K562 (cell line): ENCODE measurements around the gene LSM4. TPM values are rescaled to one million over a fixed set of nuclear protein-coding genes. Genes with fewer than 3 reads are reported as not detected.

Experiments used
- BHLHE40 ChIP-seq: IDR thresholded peaks from 2 replicates; pipeline ENCODE4 v1.6.1; 2011; ENCODE audit warnings: low read length, improper control_type of control experiment
- CBX2 ChIP-seq: fragments of 200-600 bp; sonication (generic); IDR thresholded peaks from one replicate; pipeline ENCODE4 v1.6.1; 2012; ENCODE audit warnings: mild to moderate bottlenecking, low read length, inconsistent platforms; ENCODE audit not compliant: insufficient read depth, poor library complexity, severe bottlenecking
- CHD1 ChIP-seq: fragments of 200-600 bp; sonication (generic); IDR thresholded peaks from one replicate; pipeline ENCODE4 v1.6.1; 2012; ENCODE audit warnings: mild to moderate bottlenecking, moderate library complexity, low read length, inconsistent platforms
- COPS2 ChIP-seq: fragments of 450-650 bp; conservative IDR thresholded peaks from 2 replicates; pipeline ENCODE4 v1.6.1; 2016; ENCODE audit warnings: mild to moderate bottlenecking, moderate library complexity
- EHMT2 ChIP-seq: fragments of 450-650 bp; IDR thresholded peaks from 2 replicates; pipeline ENCODE4 v1.6.1; 2018; ENCODE audit warnings: antibody characterized with exemption
- EP300 ChIP-seq: IDR thresholded peaks from 2 replicates; pipeline ENCODE4 v1.6.1; 2012; ENCODE audit warnings: low read length, improper control_type of control experiment
- GTF2A2 ChIP-seq: IDR thresholded peaks from 2 replicates; pipeline ENCODE4 v1.6.1; 2016; ENCODE audit warnings: mild to moderate bottlenecking, missing genetic modification characterization, missing compliant biosample characterization
- HDAC2 ChIP-seq: fragments of 450-650 bp; IDR thresholded peaks from 2 replicates; pipeline ENCODE4 v1.6.1; 2016; ENCODE audit warnings: mild to moderate bottlenecking
- JUND ChIP-seq, 2 experiments: IDR thresholded peaks; 2 replicates in 1 of 2; 3 replicates in 1 of 2; pipeline ENCODE4 v1.6.1; 2011; ENCODE audit warnings: borderline replicate concordance in 2 of 2, low read depth in 2 of 2, low read length in 2 of 2, improper control_type of control experiment in 1 of 2, missing biosample characterization in 1 of 2, missing genetic modification characterization in 1 of 2, missing genetic modification reagents in 1 of 2
- MCM3 ChIP-seq: fragments of 450-650 bp; IDR thresholded peaks from 2 replicates; pipeline ENCODE4 v1.6.1; 2016
- MECOM ChIP-seq: fragments of 250-450 bp; sonication (Bioruptor Pico); IDR thresholded peaks from 2 replicates; pipeline ENCODE4 v1.8.0; 2022; ENCODE audit warnings: inconsistent platforms
- MIER1 ChIP-seq: fragments of 450-650 bp; IDR thresholded peaks from 2 replicates; pipeline ENCODE4 v1.6.1; 2016; ENCODE audit warnings: antibody characterized with exemption, mild to moderate bottlenecking, low read depth
- MTA1 ChIP-seq: fragments of 450-650 bp; IDR thresholded peaks from 2 replicates; pipeline ENCODE4 v1.6.1; 2017; ENCODE audit warnings: borderline replicate concordance
- RBFOX2 ChIP-seq: fragments of 200-400 bp; formaldehyde crosslinking; IDR thresholded peaks from 2 replicates; pipeline ENCODE4 v1.6.1; 2017; ENCODE audit warnings: low read depth, mild to moderate bottlenecking, low read length, moderate library complexity
- SMC3 ChIP-seq: conservative IDR thresholded peaks from 2 replicates; pipeline ENCODE4 v1.6.1; 2011; ENCODE audit warnings: low read depth, low read length, improper control_type of control experiment; ENCODE audit not compliant: insufficient read depth
- SRF ChIP-seq, 2 experiments: fragments of 250-450, 450-650 bp in 1 of 2; sonication (Bioruptor Pico) in 1 of 2; sonication (generic) in 1 of 2; formaldehyde crosslinking; IDR thresholded peaks; 2 replicates each; pipeline versions ENCODE4 v1.5.0 to v1.5.1; 2020 to 2022; ENCODE audit warnings: mild to moderate bottlenecking in 1 of 2, missing genetic modification reagents in 1 of 2
- STAT6 ChIP-seq: sonication (generic); formaldehyde crosslinking; IDR thresholded peaks from 2 replicates; pipeline ENCODE4 v1.8.1; 2023; ENCODE audit warnings: mild to moderate bottlenecking, missing genetic modification reagents
- ZNF12 ChIP-seq: sonication (generic); formaldehyde crosslinking; IDR thresholded peaks from 2 replicates; pipeline ENCODE4 v1.4.0; 2020; ENCODE audit warnings: mild to moderate bottlenecking, missing genetic modification reagents
- ZNF174 ChIP-seq: fragments of 250-450 bp; sonication (Bioruptor Pico); IDR thresholded peaks from 2 replicates; pipeline ENCODE4 v1.4.0; 2020; ENCODE audit warnings: mild to moderate bottlenecking
- ZNF280A ChIP-seq: fragments of 450-650 bp; IDR thresholded peaks from 2 replicates; pipeline ENCODE4 v1.6.1; 2018; ENCODE audit warnings: mild to moderate bottlenecking, low read depth; ENCODE audit not compliant: partially characterized antibody
- ZNF639 ChIP-seq, 2 experiments: fragments of 200-800 bp in 1 of 2; sonication (Bioruptor generic) in 1 of 2; sonication (generic) in 1 of 2; formaldehyde crosslinking in 1 of 2; IDR thresholded peaks in 1 of 2; conservative IDR thresholded peaks in 1 of 2; 2 replicates each; pipeline versions ENCODE4 v1.5.0 to v1.6.1; 2016 to 2020; ENCODE audit warnings: missing compliant biosample characterization in 1 of 2, missing genetic modification characterization in 1 of 2, missing genetic modification reagents in 1 of 2
- ZNF76 ChIP-seq: fragments of 250-450 bp; sonication (Bioruptor Pico); IDR thresholded peaks from 2 replicates; pipeline ENCODE4 v1.4.0; 2020; ENCODE audit warnings: mild to moderate bottlenecking, moderate library complexity, borderline replicate concordance
- ZNF766 ChIP-seq: fragments of 200-800 bp; sonication (Bioruptor generic); conservative IDR thresholded peaks from 2 replicates; pipeline ENCODE4 v1.6.1; 2016; ENCODE audit warnings: missing genetic modification characterization, missing compliant biosample characterization
- polyA plus RNA-seq, 8 experiments: library from polyadenylated mRNA; depleted of rRNA in 4 of 8; stranded (reverse) in 5 of 8; unstranded in 3 of 8; fragments of >200 nt; fragmentation: Nextera tagmentation in 2 of 8; fragmentation: Illumina TruSeq in 1 of 8; extraction: Ambion mirVana in 2 of 8; extraction: Trizol in 1 of 8; gene quantifications; 2 replicates each; pipeline versions ENCODE4 v1.2.1 to v1.2.3, GENCODE V29; 2011 to 2014; ENCODE audit warnings: inconsistent platforms in 1 of 8, missing spikeins in 1 of 8
- total RNA-seq, 7 experiments: library from RNA; depleted of rRNA in 6 of 7; stranded (reverse); fragments of >200 nt in 6 of 7; fragmentation: Illumina TruSeq in 2 of 7; extraction: Trizol in 2 of 7; gene quantifications; 2 replicates each; pipeline versions ENCODE4 v1.2.1 to v1.2.3, GENCODE V29; 2011 to 2021; ENCODE audit warnings: low replicate concordance in 1 of 7

The LSM4 gene
- total and polyA plus RNA-seq, 9 of the 15 experiments (the other 6 are each of a cell fraction or from before 2014, with no cell fraction given) = 11.9 to 763 (median 202) TPM

GRCh38 chr19:18279516-18280246, 43.2 kb downstream of the LSM4 start (continued):
- TF ChIP-seq CBX2 (no peak), ZNF280A (no peak), ZNF76 (no peak), EP300 (peak; percentile 24; the same call in 1 of the 2 replicates), MECOM (no peak), GTF2A2 (tag) (no peak), ZNF766 (no peak), RBFOX2 (peak; percentile 93), JUND (IDR thresholded peaks at IDR 0.05; ENCODE audit: borderline replicate concordance, low read depth, low read length) (peak; percentile 63), JUND (tag; IDR thresholded peaks at IDR 0.05; ENCODE audit: borderline replicate concordance, low read depth, low read length) (no peak), MIER1 (no peak), MTA1 (no peak), EHMT2 (no peak), HDAC2 (peak; percentile 55; the same call in 1 of the 2 replicates), ZNF174 (CRISPR knock-in tag) (no peak), SMC3 (peak; percentile 66), SRF (CRISPR knock-in tag; IDR thresholded peaks at IDR 0.05) (peak in 1 of 2 experiments; percentile 73; a peak in 1 of 4 replicates), STAT6 (CRISPR knock-in tag) (no peak), BHLHE40 (peak; percentile 41), ZNF12 (no peak), MCM3 (no peak), COPS2 (no peak), CHD1 (peak; percentile 27), ZNF639 (CRISPR knock-in tag; conservative IDR thresholded peaks at IDR 0.05 in 1 of 2, IDR thresholded peaks at IDR 0.05 in 1 of 2) (peak in 1 of 2 experiments; percentile 53; a peak in 2 of 4 replicates)
